ENCODE results near the gene U2AF1.
"Not testable (repeated sequence)": the region's sequence is repeated elsewhere in the genome, so short reads cannot be mapped to it uniquely, and the experiment has no call there.

DNA sequence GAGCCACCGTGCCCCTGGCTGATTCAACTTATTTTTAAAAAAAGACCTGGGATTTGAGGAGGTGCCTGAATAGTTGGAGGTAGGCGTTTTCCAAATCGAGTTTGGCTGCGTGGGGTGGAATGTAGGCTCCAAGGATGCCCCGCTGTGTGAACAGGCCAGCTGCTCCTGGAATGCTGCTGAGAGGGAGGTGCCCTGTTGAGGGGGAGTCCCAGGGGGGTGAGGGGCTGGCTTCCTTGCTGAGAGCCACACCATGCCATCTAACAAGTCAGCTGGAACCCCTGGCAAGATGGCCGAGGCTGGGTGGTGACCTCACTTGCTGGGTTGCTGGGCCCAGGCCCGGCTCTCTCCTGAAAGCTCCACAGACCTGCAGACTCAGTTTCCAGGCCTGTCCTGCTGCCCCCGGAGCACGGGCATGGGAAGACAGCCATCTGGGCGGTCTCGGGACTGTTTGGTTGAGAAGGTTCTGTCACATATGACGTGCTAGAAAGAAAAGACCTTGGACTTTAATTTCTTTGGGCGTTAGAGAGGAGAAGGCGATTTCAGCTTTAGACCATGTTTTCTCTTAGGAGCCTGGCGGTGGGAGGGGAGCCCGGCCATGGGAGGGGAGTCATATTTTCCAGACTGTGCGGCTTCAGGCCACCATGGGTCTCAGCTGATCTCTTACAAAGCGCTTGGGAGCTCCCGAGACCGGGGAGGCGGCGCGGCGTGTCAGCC lies 24.6 kb downstream of the U2AF1 start:
- TF ChIP-seq, protein P1, sequence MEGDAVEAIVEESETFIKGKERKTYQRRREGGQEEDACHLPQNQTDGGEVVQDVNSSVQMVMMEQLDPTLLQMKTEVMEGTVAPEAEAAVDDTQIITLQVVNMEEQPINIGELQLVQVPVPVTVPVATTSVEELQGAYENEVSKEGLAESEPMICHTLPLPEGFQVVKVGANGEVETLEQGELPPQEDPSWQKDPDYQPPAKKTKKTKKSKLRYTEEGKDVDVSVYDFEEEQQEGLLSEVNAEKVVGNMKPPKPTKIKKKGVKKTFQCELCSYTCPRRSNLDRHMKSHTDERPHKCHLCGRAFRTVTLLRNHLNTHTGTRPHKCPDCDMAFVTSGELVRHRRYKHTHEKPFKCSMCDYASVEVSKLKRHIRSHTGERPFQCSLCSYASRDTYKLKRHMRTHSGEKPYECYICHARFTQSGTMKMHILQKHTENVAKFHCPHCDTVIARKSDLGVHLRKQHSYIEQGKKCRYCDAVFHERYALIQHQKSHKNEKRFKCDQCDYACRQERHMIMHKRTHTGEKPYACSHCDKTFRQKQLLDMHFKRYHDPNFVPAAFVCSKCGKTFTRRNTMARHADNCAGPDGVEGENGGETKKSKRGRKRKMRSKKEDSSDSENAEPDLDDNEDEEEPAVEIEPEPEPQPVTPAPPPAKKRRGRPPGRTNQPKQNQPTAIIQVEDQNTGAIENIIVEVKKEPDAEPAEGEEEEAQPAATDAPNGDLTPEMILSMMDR (IDR thresholded peaks at IDR 0.05) = not testable (repeated sequence)
- not testable (repeated sequence) for TF ChIP-seq POLR2A (IDR thresholded peaks at IDR 0.05)
